ENCODE data around the gene CLDN8. TPM values are rescaled to one million over a fixed set of nuclear protein-coding genes. Genes with fewer than 3 reads are reported as not detected.

Gene CLDN8
- polyA plus RNA-seq, 1 donor (not counting 4 experiments of a cell fraction or from before 2014, with no cell fraction given), result 0.07 TPM

- FAIRE-seq, result no peak
- Histone ChIP-seq H3K79me2 (ENCODE audit: control insufficient read depth, insufficient read depth, low read length) (no peaks in the 10 kb centered on the region), H3K9ac (ENCODE audit: control insufficient read depth, extremely low read depth, insufficient read depth, low read length) (no peak overlapping the region), H3K27ac (ENCODE audit: control insufficient read depth, insufficient read depth, low read length) (no peak overlapping the region), H3K9me3 (ENCODE audit: control insufficient read depth, low read depth, low read length) (no peaks in the 10 kb centered on the region), H3K4me3 (ENCODE audit: control insufficient read depth in 2 of 3, extremely low read depth in 1 of 3, insufficient read depth in 2 of 3, low read depth in 1 of 3, low read length in 3 of 3) (no peak overlapping the region), H4K20me1 (ENCODE audit: control insufficient read depth, extremely low read depth, insufficient read depth, low read length) (no peaks in the 10 kb centered on the region), H3K27me3 (ENCODE audit: control insufficient read depth, extremely low read depth, insufficient read depth, low read length) (no peaks in the 10 kb centered on the region), H2AFZ (ENCODE audit: control insufficient read depth, low read length) (peak overlapping the region; percentile 52), H3K4me2 (ENCODE audit: control insufficient read depth, extremely low read depth, insufficient read depth, low read depth, low read length) (no peak overlapping the region), H3K9me1 (ENCODE audit: control insufficient read depth, extremely low read depth, insufficient read depth, low read length) (no peaks in the 10 kb centered on the region), H3K4me1 (ENCODE audit: control insufficient read depth, extremely low read depth, insufficient read depth, low read length) (peaks cover 17% of the 10 kb centered on the region), H3K36me3 (ENCODE audit: control insufficient read depth in 2 of 2, extremely low read depth in 1 of 2, insufficient read depth in 2 of 2, low read length in 2 of 2) (no peaks in the 10 kb centered on the region)
- DNase-seq (ENCODE audit: low read depth, low spot score), result no peak
- dilution Hi-C loops (cut with MboI; ENCODE audit: extremely low pct_ligation_motif_present, low sequenced_read_pairs), result no loop called here
- TF ChIP-seq CTCF (optimal IDR thresholded peaks at IDR 0.05 in 1 of 3, IDR thresholded peaks at IDR 0.05 in 1 of 3, conservative IDR thresholded peaks at IDR 0.05 in 1 of 3; ENCODE audit: extremely low read depth in 1 of 3, insufficient read depth in 2 of 3, low read length in 3 of 3), result no peak
- TF ChIP-seq EZH2 (IDR thresholded peaks at IDR 0.05; ENCODE audit: low read length), result no peak
Measured at GRCh38 chr21:30223596-30223995, 7.7 kb upstream of the CLDN8 start.

- TF ChIP-seq CTCF (optimal IDR thresholded peaks at IDR 0.05 in 1 of 3, IDR thresholded peaks at IDR 0.05 in 1 of 3, conservative IDR thresholded peaks at IDR 0.05 in 1 of 3; ENCODE audit: extremely low read depth in 1 of 3, insufficient read depth in 2 of 3, low read length in 3 of 3) (no peak), EZH2 (IDR thresholded peaks at IDR 0.05; ENCODE audit: low read length) (no peak)
- H2AFZ ChIP-seq (ENCODE audit: control insufficient read depth, low read length), result no peak overlapping the region
- no peak overlapping the region for H3K4me3 ChIP-seq (ENCODE audit: control insufficient read depth in 2 of 3, extremely low read depth in 1 of 3, insufficient read depth in 2 of 3, low read depth in 1 of 3, low read length in 3 of 3)
- H3K4me1 ChIP-seq (ENCODE audit: control insufficient read depth, extremely low read depth, insufficient read depth, low read length), result peaks cover 11% of the 10 kb centered on the region
- H3K9ac ChIP-seq (ENCODE audit: control insufficient read depth, extremely low read depth, insufficient read depth, low read length), result no peak overlapping the region
- H3K4me2 ChIP-seq (ENCODE audit: control insufficient read depth, extremely low read depth, insufficient read depth, low read depth, low read length), result no peak overlapping the region
- no peaks in the 10 kb centered on the region for H3K79me2 ChIP-seq (ENCODE audit: control insufficient read depth, insufficient read depth, low read length)
- dilution Hi-C loops (cut with MboI; ENCODE audit: extremely low pct_ligation_motif_present, low sequenced_read_pairs), result no loop called here
- H3K27ac ChIP-seq (ENCODE audit: control insufficient read depth, insufficient read depth, low read length), result no peak overlapping the region
- H3K9me3 ChIP-seq (ENCODE audit: control insufficient read depth, low read depth, low read length), result no peaks in the 10 kb centered on the region
- H3K36me3 ChIP-seq (ENCODE audit: control insufficient read depth in 2 of 2, extremely low read depth in 1 of 2, insufficient read depth in 2 of 2, low read length in 2 of 2), result no peaks in the 10 kb centered on the region
- FAIRE-seq (no peak), DNase-seq (ENCODE audit: low read depth, low spot score) (no peak)
- no peaks in the 10 kb centered on the region for H3K27me3 ChIP-seq (ENCODE audit: control insufficient read depth, extremely low read depth, insufficient read depth, low read length)
- no peaks in the 10 kb centered on the region for H4K20me1 ChIP-seq (ENCODE audit: control insufficient read depth, extremely low read depth, insufficient read depth, low read length)
- H3K9me1 ChIP-seq (ENCODE audit: control insufficient read depth, extremely low read depth, insufficient read depth, low read length), result no peaks in the 10 kb centered on the region
Measured at GRCh38 chr21:30222724-30223123, 6.8 kb upstream of the CLDN8 start.

Data from keratinocyte (primary cell).